Spinal cord (tissue), 10 donors: ENCODE results near the gene LVRN. TPM values are rescaled to one million over a fixed set of nuclear protein-coding genes. Genes with fewer than 3 reads are reported as not detected.
"Not testable (repeated sequence)": the region's sequence is repeated elsewhere in the genome, so short reads cannot be mapped to it uniquely, and the experiment has no call there.

Experiments
- DNase-seq, 6 donors: peaks; one replicate each; pipeline versions ENCODE4 v3.0.0 to v3.0.0-alpha.2; 2013 to 2015; ENCODE audit warnings: low spot score in 6 of 6, low read depth in 4 of 6
- H3K27ac ChIP-seq: one replicate; pipeline ENCODE4 v1.5.1; 2013; ENCODE audit warnings: low read depth, low read length, control low read depth
- H3K27me3 ChIP-seq: one replicate; pipeline ENCODE4 v1.6.1; 2013; ENCODE audit warnings: low read length; ENCODE audit not compliant: control insufficient read depth, insufficient read depth
- H3K36me3 ChIP-seq: one replicate; pipeline ENCODE4 v1.6.1; 2013; ENCODE audit warnings: low read length; ENCODE audit not compliant: control insufficient read depth, insufficient read depth
- H3K4me1 ChIP-seq: one replicate; pipeline ENCODE4 v1.6.1; 2013; ENCODE audit warnings: low read length; ENCODE audit not compliant: control insufficient read depth, insufficient read depth
- H3K4me3 ChIP-seq: one replicate; pipeline ENCODE4 v1.5.1; 2013; ENCODE audit warnings: low read depth, low read length, control low read depth
- H3K9me3 ChIP-seq: one replicate; pipeline ENCODE4 v1.6.1; 2013; ENCODE audit warnings: low read length; ENCODE audit not compliant: control insufficient read depth, insufficient read depth
- WGBS: methylation state at CpG from one replicate; pipeline ENCODE4 v1.1.5; 2013; ENCODE audit warnings: missing lambda C conversion rate; ENCODE audit not compliant: insufficient coverage; 5-methylcytosine and 5-hydroxymethylcytosine counted together
- long read RNA-seq, 4 donors: transcript quantifications; one replicate each; lab custom pipeline, GENCODE V29; 2026
- polyA plus RNA-seq, 2 donors: library from polyadenylated mRNA; unstranded; fragments of 120-200 nt; gene quantifications; one replicate each; pipeline ENCODE4 v1.2.1, GENCODE V29; 2013; ENCODE audit not compliant: insufficient read length in 2 of 2
- total RNA-seq, 2 donors: library from RNA; depleted of rRNA in 1 of 2; stranded (reverse); fragments of 120-200 nt in 1 of 2; fragments of >200 nt in 1 of 2; gene quantifications; one replicate each; pipeline versions ENCODE4 v1.2.3 to v1.2.4, GENCODE V29; 2013 to 2014
- donor health status: healthy.

Gene LVRN
- 1 to 10 TPM in 1 of 2 donors, under 1 TPM in 1; 0.61 to 1.9 TPM for total RNA-seq
- polyA plus RNA-seq = 1 to 10 TPM; 1.0 to 1.3 TPM
- long read RNA-seq, donor 1, partial matches to known transcripts = 676 of 676 reads
- long read RNA-seq, donor 1, other reads (novel, unspliced or antisense) = 0 of 676 reads
- long read RNA-seq, donor 2 = 0 reads
- long read RNA-seq, donor 3 = 0 reads
- long read RNA-seq, donor 4, partial matches to known transcripts = 0 of 1 reads
- long read RNA-seq, donor 4, other reads (novel, unspliced or antisense) = 0 of 1 reads

- DNase-seq = no peak
- Histone ChIP-seq H3K27ac (no peak within 1 kb of the TSS), H3K27me3 (peaks cover 45% of the 10 kb centered on the region), H3K36me3 (no peaks in the 10 kb centered on the region), H3K9me3 (no peaks in the 10 kb centered on the region), H3K4me1 (peaks cover 23% of the 10 kb centered on the region), H3K4me3 (peak within 1 kb of the TSS; percentile 28)
- 2% methylated on average over 17 of the region's 18 CpGs for WGBS
Measured at GRCh38 chr5:115962239-115962564, at the start of gene LVRN. Gene LVRN (plus strand): TSS chr5:115962475. CDS start chr5:115962618, 143 bp downstream.

- H3K27ac ChIP-seq, H3K36me3 ChIP-seq, H3K27me3 ChIP-seq, DNase-seq, H3K4me3 ChIP-seq, H3K4me1 ChIP-seq, H3K9me3 ChIP-seq: not testable (repeated sequence)
- no CpG with 5 or more reads among the region's 5 CpGs for WGBS
Measured at GRCh38 chr5:115913623-115914400, 48.5 kb upstream of the LVRN start.

GRCh38 chr5:115920171-115920725, 42.0 kb upstream of the LVRN start:
- no peaks in the 10 kb centered on the region for H3K36me3 ChIP-seq
- H3K9me3 ChIP-seq = no peaks in the 10 kb centered on the region
- no peak overlapping the region for H3K4me3 ChIP-seq
- DNase-seq = no peak
- H3K4me1 ChIP-seq = no peaks in the 10 kb centered on the region
- no peak overlapping the region for H3K27ac ChIP-seq
- 63% methylated on average over 3 of the region's 3 CpGs for WGBS
- H3K27me3 ChIP-seq = no peaks in the 10 kb centered on the region

GRCh38 chr5:115928578-115929407, 33.5 kb upstream of the LVRN start:
- H3K36me3 ChIP-seq, H3K27ac ChIP-seq, H3K4me3 ChIP-seq, H3K9me3 ChIP-seq, DNase-seq, H3K27me3 ChIP-seq, H3K4me1 ChIP-seq: not testable (repeated sequence)
- WGBS = 99% methylated on average over 9 of the region's 12 CpGs

GRCh38 chr5:115930171-115930570, 32.1 kb upstream of the LVRN start:
- not testable (repeated sequence) for H3K27ac ChIP-seq, H3K9me3 ChIP-seq, H3K36me3 ChIP-seq, H3K27me3 ChIP-seq, DNase-seq, H3K4me1 ChIP-seq, H3K4me3 ChIP-seq
- WGBS = 89% methylated on average over 16 of the region's 17 CpGs

- H3K9me3 ChIP-seq = no peaks in the 10 kb centered on the region
- no peak overlapping the region for H3K4me3 ChIP-seq
- no peaks in the 10 kb centered on the region for H3K36me3 ChIP-seq
- no peaks in the 10 kb centered on the region for H3K27me3 ChIP-seq
- H3K27ac ChIP-seq = no peak overlapping the region
- DNase-seq = no peak
- WGBS = 100% methylated on average over 1 of the region's 4 CpGs
- H3K4me1 ChIP-seq = no peaks in the 10 kb centered on the region
Measured at GRCh38 chr5:115930630-115931337, 31.5 kb upstream of the LVRN start.

- H3K9me3 ChIP-seq = no peaks in the 10 kb centered on the region
- no peak overlapping the region for H3K4me3 ChIP-seq
- DNase-seq = no peak
- no peaks in the 10 kb centered on the region for H3K36me3 ChIP-seq
- H3K27me3 ChIP-seq = no peaks in the 10 kb centered on the region
- H3K27ac ChIP-seq = no peak overlapping the region
- no peaks in the 10 kb centered on the region for H3K4me1 ChIP-seq
- 100% methylated on average over 3 of the region's 6 CpGs for WGBS
Measured at GRCh38 chr5:115932991-115933390, 29.3 kb upstream of the LVRN start.

GRCh38 chr5:115934388-115934974, 27.8 kb upstream of the LVRN start:
- no peaks in the 10 kb centered on the region for H3K27me3 ChIP-seq
- no peaks in the 10 kb centered on the region for H3K36me3 ChIP-seq
- 100% methylated on average over 4 of the region's 10 CpGs for WGBS
- no peak overlapping the region for H3K27ac ChIP-seq
- H3K4me1 ChIP-seq = no peaks in the 10 kb centered on the region
- DNase-seq = no peak
- no peaks in the 10 kb centered on the region for H3K9me3 ChIP-seq
- H3K4me3 ChIP-seq = no peak overlapping the region

- WGBS = no CpG with 5 or more reads among the region's 1 CpG
- Histone ChIP-seq H3K36me3 (no peaks in the 10 kb centered on the region), H3K4me1 (no peaks in the 10 kb centered on the region), H3K27ac (no peak overlapping the region), H3K9me3 (no peaks in the 10 kb centered on the region), H3K27me3 (no peaks in the 10 kb centered on the region), H3K4me3 (no peak overlapping the region)
- no peak for DNase-seq
Measured at GRCh38 chr5:115936031-115936430, 26.2 kb upstream of the LVRN start.
